Activated CD8-positive, alpha-beta memory T cell treated with anti-CD3 and anti-CD28 coated beads, Interleukin-2, amount 50 U/mL, for 24 hours (primary cell): ENCODE data around the gene FAM13A.
"Not testable (repeated sequence)": the region's sequence is repeated elsewhere in the genome, so short reads cannot be mapped to it uniquely, and the experiment has no call there.

ENCODE experiments used
- DNase-seq: peaks from one replicate; pipeline ENCODE4 v3.0.0-alpha.2; 2020; ENCODE audit errors: extremely low read depth

FAM13A gene

GRCh38 chr4:89042055-89042454 is 14.9 kb downstream of the FAM13A start:
- DNase-seq: no peak

- no peak for DNase-seq
Observed at GRCh38 chr4:89039730-89040338, 17.2 kb downstream of the FAM13A start.

GRCh38 chr4:89036535-89036934 is 20.4 kb downstream of the FAM13A start:
- no peak for DNase-seq

GRCh38 chr4:89031272-89031671 is 25.7 kb downstream of the FAM13A start:
- no peak for DNase-seq

GRCh38 chr4:89029591-89029990 is 27.4 kb downstream of the FAM13A start:
- no peak for DNase-seq

- no peak for DNase-seq
Observed at GRCh38 chr4:89026542-89026941, 30.4 kb downstream of the FAM13A start.

GRCh38 chr4:89024051-89024675 is 32.8 kb downstream of the FAM13A start:
- DNase-seq: peak; percentile 1

- no peak for DNase-seq
Observed at GRCh38 chr4:89023140-89023539, 33.8 kb downstream of the FAM13A start.

GRCh38 chr4:89022426-89023128 is 34.4 kb downstream of the FAM13A start:
- DNase-seq: no peak

GRCh38 chr4:89021684-89022083 is 35.3 kb downstream of the FAM13A start:
- no peak for DNase-seq

GRCh38 chr4:89021062-89021461 is 35.9 kb downstream of the FAM13A start:
- DNase-seq: no peak

- DNase-seq: not testable (repeated sequence)
Observed at GRCh38 chr4:89014897-89015296, 42.1 kb downstream of the FAM13A start.

- no peak for DNase-seq
Observed at GRCh38 chr4:89009761-89010369, 47.1 kb downstream of the FAM13A start.

GRCh38 chr4:89009115-89009514 is 47.9 kb downstream of the FAM13A start:
- no peak for DNase-seq

GRCh38 chr4:89008166-89008565 is 48.8 kb downstream of the FAM13A start:
- DNase-seq: no peak

- no peak for DNase-seq
Observed at GRCh38 chr4:89007338-89007939, 49.5 kb downstream of the FAM13A start.

- no peak for DNase-seq
Observed at GRCh38 chr4:89006307-89006706, 50.7 kb downstream of the FAM13A start.

- not testable (repeated sequence) for DNase-seq
Observed at GRCh38 chr4:89005066-89005465, 51.9 kb downstream of the FAM13A start.

- DNase-seq: no peak
Observed at GRCh38 chr4:89001647-89002445, 55.1 kb downstream of the FAM13A start.

GRCh38 chr4:89000844-89001360 is 56.1 kb downstream of the FAM13A start:
- no peak for DNase-seq

- DNase-seq: no peak
Observed at GRCh38 chr4:89000382-89000781, 56.6 kb downstream of the FAM13A start.
